Dermis microvascular lymphatic vessel endothelial cell (primary cell): ENCODE measurements around the gene PSMG4. TPM values are rescaled to one million over a fixed set of nuclear protein-coding genes. Genes with fewer than 3 reads are reported as not detected.
"Not testable (repeated sequence)": the region's sequence is repeated elsewhere in the genome, so short reads cannot be mapped to it uniquely, and the experiment has no call there.

Experiments used
- DNase-seq, 2 donors: peaks; one replicate each; pipeline versions ENCODE4 v3.0.0 to v3.0.0-alpha.2; 2010; ENCODE audit warnings: low read depth in 2 of 2
- total RNA-seq: library from RNA; depleted of rRNA; stranded (reverse); fragments of >200 nt; gene quantifications from 2 replicates; pipeline ENCODE4 v1.2.1, GENCODE V29; 2014

PSMG4 gene
- total RNA-seq, 1 donor from 2014 or later: 59.3 TPM

DNA sequence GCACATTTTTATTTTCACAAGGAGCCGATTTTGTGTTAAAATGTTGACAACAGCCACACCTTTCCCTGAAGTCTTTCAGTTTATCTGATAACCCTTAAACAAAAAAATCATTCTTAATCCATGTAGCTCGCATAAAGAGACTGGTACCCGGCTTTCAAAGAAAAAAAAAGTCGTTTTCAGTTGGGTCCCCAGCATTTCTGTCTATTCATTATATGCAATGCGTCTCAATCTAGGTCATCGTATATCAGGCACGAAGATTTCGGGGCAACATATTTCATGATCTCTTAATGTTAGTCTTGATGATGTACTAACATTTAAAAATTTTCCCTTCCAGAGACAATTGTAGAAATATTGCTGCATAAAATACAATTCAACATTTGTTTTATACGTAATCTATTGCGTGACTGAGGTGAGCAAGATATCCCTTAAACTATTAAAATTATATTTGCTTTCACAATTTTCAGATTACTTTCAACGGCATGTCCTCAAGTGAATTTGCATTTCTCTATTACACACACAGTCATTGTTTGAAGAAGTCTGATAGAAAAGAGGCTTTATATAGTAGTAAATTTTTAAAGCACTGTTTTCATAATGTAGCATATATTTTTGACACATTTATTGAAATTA lies 28.4 kb upstream of the PSMG4 start:
- DNase-seq: no peak

DNA sequence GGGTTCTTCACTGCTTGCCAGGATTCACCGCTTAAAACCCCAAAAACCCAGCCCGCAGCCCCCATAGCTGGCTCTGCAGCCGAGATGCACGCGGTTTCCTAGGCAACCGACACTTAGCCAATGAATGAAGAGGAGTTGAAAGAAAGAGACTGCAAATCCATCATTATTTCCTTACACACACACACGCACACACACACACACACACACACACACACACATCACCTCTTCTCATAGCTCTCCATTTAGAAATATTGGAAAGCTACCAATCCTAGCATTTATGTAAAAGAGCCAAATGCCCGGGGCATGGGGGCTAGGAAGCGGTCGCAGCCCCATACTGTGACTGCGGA lies 27.9 kb upstream of the PSMG4 start:
- DNase-seq: no peak

DNA sequence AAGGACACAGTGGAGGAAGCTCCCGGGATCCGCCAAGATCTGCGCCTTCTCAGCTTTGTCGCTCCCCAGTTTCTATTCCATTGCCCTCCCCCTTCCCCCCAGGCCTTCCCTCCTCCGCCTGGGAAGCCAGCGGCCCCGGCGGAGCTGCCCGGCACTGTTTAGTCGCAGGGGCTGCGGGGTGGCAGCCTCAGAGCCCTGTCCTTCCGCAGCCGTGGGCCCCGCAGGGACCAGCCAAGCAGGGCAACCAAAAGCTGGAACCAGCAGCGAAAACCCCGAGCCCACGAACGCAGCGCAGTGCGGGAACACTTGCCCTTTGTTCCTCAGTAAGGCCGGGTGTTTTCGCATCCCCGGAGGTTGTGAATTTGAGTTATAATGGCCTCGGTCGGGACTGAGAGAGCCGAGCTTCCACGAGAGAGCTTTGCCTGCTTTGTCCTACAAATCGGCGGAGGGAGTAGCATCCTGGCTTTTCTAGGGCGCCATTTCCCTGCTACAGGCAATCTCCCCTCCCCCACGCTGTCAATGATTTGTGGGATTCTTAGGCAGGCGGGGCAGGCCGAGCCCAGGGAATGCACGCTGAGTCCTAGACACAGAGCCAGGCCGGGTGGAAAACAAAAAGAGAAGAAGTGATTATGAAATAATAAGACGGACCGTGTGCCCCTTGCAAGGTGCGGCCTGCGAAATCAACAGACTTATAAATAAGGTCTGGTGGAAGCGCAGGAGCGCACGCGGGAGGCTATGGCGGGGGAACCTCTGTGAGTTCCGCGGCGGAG lies 27.3 kb upstream of the PSMG4 start:
- DNase-seq: peak in 1 of 2 donors; percentile 38

DNA sequence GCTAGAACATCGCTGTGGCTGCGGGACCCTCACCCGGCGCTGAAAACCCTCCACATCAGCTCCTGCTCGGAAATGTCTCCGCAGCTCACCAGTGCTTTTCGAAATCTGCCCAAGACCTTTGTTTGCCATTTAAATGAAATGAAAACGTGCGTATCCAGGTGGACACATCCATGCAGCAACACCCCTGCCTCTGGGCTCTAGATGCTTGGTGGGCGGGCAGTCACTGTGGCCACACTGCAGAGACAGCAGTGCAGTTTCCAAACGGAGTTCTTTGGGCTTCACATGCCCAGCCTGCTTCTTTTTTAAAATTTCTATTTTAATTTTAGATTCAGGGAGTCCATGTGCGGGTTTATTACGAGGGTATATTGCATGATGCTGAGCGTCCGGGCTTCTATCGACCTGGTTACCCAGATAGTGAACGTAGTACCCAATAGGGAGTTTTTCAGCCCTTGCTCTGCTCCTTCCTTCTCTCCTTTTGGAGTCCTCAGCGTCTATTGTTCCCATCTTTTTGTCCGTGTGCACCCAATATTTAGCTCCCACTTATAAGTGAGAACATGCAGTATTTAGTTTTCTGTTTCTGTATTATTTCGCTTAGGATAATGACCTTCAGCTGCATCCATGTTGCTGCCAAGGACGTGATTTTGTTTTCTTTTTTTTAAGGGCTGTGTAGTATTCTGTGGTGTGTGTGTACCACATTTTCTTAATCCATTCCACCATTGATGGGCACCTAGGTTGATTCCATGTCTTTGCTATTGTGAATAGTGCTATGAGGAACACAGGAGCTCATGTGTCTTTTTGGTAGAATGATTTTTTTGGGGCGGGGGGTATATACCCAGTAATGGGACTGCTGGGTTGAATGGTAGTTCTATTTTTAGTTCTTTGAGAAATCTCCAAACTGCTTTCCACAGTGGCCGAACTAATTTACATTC lies 26.5 kb upstream of the PSMG4 start:
- no peak for DNase-seq

DNA sequence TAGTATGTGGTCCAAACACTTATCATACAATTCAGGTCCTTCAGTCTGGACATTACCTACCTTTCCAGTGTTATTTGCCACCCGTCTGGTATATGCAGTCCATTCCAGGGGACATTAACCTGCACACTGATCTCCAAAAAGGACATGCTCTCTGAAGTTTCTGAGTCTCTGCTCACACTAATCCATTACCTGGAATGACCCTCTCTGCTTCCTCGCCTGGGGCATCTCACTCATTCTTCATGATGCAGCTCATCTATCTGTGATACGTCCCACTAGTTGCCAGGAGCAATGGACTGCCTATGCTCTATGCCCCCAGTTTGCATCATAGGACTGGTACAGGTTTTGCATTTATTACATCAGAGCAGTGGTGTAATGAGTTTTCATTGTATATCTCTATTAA lies 25.4 kb upstream of the PSMG4 start:
- DNase-seq: no peak

DNA sequence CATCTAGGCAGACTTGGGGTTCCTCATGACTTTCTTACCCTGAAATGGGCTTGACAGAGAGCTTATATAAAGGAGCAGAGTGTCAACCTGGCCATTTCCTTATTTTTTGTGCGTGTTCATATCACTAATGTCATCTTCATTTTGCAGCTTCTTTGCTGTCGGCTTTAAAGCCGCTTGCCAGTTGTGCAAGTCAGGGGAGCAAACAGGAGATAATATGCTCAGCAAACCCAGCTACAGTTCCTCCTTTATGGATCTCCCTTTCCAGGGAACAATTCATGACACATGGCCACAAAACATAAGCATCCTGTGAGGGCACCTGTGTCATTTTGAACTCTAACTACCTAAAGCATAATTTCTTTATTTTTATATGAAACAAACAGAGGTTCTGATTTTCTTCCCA lies 24.8 kb upstream of the PSMG4 start:
- DNase-seq: no peak

DNA sequence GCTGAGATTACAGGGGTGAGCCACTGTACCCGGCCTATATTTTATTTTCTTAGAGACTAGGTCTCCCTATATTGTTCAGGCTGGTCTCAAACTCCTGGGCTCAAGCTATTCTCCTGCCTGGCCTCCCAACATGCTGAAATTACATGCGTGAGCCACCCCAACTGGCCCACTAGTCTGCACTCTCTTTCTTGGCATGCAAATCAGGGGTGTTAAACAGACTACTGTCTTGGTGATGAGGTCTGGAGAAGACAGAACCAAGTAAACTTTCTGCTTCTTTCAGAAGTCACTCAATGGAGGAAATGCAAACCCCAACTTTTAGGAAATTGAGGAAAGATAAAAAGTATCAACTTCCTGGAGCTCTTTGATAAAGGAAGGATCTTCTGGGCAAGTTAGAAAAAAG lies 23.3 kb upstream of the PSMG4 start:
- DNase-seq: no peak

DNA sequence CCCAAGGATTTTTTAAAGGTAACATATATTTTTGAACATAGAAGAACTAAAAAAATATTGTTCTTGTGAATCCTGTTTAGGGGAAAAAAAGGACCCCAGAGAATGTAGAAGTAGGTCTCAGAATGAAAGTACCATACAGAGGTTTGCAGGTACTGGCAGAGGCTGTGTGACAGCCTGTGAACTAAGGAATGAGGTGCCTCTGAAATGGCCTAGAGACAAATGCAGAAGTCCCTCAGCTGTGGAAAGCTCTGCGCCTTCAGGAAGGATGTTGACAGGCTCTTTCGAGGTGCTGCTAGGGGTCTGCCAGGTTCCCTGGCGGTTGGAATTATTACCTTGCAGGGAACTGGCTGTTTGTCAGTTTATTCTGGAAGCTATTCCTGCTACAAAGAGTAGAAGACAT lies 22.7 kb upstream of the PSMG4 start:
- no peak for DNase-seq

DNA sequence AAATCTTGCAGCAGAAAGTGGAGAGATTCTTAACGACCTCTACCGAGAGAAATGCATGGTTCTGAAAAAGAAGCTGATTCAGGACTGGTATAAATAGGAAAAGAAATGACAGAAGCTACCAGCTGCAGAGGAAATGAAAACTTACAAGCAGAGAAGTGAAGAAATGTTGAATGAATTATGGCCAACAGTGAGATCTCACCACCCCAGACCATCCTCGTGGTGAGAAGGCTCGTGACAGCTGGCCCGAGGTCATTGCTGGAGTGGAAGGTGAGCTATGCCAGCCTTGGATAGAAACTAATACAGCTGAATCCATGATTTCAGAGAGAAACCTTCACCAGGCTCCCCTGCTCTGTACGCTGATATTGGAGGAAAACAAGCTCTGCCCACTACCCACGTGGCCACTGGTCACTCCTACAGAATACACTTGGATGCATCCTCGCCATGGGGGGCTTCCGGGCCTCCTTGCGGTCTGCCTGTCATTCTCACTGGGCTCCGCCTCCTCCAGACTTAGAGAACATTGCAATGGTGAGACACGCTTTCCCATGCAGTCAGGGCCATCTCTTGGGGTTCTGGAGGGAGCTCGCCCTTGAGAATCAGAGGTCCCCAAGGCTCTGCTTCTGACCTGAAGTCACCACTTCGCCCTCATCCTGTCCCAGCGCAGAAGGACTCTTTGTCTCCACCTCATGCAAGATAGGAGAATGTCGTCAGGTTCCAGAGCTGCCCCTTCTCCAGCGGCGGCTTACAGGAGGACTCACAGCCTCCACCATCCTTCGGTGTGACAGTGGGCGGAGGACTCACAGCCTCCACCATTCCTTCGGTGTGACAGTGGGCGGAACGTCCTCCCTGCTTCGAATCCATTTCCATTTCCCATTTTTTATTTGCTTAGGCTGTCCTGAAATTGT lies 20.7 kb upstream of the PSMG4 start:
- DNase-seq: no peak

DNA sequence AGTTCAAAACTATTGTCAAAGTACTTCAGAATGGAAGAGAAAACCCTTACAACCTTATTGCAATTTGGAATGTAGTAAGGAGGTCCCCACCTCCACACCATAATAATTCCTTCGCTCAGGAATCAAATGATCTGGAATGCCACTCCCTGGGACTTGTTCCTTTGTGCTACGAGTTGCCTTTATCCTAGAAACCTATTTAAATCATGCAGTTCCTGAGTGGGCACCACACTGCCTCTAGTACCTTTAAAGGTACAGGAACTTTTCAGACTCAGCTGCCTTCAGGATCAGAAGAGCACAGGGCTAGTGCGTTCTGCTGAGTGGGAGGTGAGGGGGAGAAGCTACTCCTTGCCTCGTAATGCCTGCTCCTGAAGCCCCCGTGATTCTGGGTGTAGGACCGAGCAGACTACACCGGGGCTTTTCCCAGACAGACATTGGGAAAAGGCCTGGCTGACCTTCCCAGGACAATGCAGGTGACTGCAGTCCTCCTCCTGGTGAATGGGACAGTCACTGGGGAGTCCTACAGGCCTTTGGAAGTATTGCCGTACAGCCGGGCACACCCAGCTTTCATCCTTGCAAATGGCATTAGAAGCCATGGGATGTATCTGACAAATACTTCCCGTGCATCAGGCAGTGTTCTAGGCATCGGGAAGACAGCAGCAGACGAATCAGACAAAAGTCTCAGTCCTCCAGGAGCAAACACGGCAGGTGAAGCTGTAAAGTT lies 19.5 kb upstream of the PSMG4 start:
- DNase-seq: no peak

DNA sequence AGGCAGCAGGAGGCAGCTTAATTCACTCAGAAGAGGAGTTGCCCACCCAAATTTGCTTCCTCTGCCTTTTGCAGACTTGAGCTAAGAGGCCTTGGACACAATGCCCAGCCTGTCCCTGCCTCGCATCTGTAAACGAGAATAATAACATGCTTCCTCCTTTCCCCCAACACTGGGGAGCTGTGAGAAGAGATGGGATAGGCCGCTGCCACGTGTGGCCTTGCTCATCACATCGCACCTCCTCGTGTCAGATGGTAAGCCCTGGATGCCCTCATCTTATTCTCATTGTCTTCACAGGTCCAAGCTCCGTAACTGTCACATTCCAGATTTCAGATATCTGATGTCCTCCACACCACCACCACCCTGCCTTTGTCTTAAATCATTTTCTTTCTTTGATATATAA lies 18.2 kb upstream of the PSMG4 start:
- DNase-seq: no peak

DNA sequence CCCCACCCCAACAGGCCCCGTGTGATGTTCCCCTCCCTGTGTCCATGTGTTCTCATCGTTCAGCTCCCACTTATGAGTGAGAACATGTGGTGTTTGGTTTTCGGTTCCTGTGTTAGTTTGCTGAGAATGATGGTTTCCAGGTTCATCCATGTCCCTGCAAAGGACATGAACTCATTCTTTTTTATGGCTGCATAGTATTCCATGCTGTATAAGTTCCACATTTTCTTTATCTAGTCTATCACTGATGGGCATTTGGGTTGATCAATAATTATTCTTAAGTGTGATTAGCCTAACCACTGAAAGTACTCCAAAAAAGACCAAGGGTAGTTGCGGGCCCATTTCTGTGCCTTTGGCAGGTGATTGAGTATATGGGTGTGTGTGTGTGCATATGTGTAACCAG lies 17.0 kb upstream of the PSMG4 start:
- DNase-seq: not testable (repeated sequence)

DNA sequence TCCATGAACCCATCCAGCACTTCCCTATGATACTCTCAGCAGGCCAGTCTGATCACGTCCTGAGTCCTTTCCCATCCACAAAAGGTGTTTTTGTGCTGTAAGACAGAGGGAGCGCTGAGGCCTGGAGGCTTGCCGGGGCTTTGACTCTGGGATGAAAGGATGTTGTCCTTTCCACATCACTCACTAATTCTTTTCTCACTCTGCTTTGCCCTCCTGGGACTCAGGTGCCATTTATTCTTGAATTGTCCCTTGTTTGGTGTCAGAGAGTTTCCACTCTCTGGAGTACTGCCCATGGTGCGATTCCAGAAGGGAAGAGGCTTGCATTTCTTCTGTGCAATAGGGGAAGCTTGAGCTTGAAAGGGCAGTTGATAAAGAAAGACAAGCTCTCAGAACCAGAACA lies 16.0 kb upstream of the PSMG4 start:
- no peak for DNase-seq

DNA sequence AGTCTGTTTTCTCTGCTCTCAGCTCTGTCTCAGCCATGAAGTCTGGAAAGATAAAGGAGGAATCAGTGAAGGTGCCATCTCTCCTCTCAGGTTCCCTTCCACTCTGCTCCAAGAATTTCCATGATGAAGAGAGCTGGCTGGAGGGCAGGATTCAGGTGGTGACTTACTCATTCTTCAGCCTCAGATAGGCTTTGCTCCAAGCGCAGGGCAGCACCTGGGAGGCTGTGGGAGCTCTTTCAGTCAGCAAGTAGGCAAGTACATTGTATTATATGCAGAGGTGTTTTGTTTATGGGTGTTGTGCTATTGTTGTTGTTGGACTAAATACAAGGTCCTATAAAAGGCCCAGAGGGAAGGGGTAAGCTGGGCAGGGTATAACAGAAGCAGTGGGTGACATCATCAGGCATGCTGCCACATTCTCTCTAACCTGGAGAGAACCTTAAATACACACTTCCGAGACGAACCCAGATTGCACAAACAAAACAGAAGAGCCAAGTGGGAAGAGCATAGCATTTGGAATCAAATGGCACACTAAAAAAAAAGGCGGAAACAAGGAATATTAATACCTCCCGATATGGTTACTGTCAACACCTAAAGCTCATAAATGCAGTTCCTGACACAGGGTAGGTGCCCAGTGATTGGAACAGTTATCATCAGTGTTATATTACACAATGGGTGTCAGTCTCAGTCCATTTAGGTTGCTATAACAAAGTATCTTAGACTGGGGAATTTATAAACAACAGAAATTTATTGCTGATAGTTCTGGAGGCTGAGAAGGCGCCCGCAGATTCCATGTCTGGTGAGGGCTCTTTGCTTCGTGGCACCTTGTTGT lies 14.5 kb upstream of the PSMG4 start:
- DNase-seq: no peak

DNA sequence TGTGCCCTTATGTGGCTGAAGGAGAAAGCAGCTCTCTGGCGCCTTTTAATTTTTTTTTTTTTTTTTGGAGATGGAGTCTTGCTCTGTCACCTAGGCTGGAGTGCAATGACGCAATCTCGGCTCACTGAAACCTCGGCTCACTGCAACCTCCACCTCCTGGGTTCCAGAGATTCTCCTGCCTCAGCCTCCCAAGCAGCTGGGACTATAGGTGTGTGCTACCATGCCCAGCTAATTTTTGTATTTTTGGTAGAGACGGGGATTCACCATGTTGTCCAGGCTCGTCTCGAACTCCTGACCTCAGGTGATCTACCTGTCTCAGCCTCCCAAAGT lies 13.9 kb upstream of the PSMG4 start:
- DNase-seq: not testable (repeated sequence)

DNA sequence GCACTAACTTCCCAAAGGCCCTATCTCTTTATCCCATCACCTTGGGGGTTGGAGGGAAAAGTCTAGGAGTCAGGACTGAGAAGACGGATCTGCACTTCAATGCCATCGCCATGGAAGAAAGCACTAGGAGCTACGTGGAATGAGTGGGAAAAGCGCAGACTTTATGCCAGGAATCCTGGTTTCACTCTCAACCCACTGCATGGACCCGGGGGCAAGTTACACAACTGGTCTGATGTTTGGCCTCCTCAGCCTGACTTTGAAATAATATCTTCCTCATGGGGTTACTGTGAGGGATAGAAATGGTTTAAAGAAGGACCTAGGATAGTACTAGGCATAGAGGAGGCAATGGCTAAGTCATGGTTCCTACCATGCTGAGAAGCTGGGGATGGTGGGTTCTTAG lies 13.5 kb upstream of the PSMG4 start:
- DNase-seq: no peak

DNA sequence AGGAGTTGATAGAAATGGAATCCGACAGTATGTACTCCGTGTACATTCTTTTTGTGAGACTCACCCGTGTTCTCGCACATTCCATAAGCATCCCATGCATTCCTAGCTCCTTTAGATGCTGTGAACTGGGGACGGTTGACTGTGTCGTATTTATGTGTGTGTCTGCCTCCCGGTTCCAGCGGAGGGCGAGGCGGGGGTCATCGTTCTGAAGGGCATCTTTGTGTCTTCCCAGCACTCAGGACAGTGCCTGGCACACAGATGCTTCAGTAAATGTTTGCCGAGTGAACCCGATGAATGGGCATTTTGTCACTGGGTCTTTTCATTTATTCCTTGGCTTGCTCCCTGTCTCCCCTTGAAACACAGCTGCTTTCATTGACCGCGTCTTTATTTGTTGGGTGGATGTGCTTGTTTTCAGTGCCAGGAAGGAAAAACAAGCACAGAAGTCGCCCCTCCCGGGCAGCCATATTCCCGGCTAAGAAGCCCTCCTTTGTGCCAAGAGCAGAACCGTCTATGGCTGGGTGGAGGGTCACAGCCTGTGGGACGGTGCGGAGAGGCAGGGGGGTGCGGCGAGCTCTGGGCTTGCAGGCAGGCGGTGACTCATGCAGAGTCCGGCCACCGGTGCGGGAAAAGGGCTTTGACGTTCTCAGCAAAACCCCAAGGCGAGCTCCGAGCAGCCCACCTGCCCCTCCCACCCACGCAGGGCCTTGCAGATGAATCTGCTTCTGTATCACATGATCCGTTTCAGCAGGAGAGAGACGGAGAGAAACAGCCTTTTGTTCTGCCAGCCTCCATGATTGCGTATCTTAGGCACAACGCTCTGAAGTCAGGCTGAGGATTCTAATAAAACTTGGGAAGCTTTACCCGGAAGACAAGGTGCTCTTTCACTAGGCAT lies 11.2 kb upstream of the PSMG4 start:
- peak in 1 of 2 donors; percentile 53 for DNase-seq

DNA sequence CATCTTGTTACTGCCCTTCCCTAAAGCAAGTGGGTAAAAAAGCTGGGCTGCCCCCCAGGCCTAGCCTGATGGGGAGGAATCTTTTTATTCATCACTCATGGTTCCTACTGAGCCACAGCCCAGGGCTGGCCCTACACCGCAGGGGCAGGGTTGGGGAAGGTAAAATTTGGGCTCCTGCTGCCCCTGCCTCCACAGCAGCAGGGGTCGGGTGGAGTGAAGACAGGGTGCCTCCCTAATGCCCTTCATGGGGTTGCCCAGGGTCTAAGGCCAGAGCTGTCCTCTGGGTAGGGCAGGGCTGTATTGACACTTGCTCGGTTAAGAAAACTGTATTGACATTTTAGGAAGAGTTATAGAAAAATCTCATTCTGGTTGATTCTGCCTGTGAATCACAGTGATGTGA lies 8.9 kb upstream of the PSMG4 start:
- DNase-seq: no peak

DNA sequence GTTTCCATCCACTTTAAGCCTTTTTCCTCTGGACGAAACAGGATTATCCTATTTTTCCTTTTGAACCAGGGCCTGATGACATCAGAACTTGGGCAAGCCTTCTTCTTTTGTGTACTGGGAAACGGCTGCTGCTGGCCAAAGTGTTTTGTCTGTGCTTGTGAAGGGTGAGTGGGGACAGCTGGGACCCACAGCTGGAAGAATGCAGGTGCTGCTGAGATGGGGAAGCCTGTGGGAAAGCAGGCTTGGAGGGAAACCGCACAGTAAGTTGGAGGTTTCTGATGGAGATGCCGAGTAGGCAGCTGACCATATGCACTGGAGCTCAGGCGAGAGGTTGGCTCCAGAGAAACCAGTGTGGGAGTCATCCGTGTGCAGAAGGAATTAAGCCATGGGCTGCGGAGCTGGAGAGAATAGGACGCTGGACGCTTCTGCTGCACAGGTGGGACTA lies 8.5 kb upstream of the PSMG4 start:
- no peak for DNase-seq
